Activated CD4-positive, alpha-beta T cell treated with anti-CD3 and anti-CD28 coated beads for 24 hours (primary cell): ENCODE results near the gene RAB39B.

ENCODE experiments used
- DNase-seq, 2 donors: peaks; one replicate each; pipeline ENCODE4 v3.0.0-alpha.2; 2020; ENCODE audit warnings: low read depth in 2 of 2

RAB39B gene

GRCh38 chrX:155215443-155216178 lies 48.7 kb downstream of the RAB39B start:
- no peak for DNase-seq

GRCh38 chrX:155213731-155214130 lies 50.6 kb downstream of the RAB39B start:
- DNase-seq, result no peak

- no peak for DNase-seq
Measured at GRCh38 chrX:155211208-155211607, 53.1 kb downstream of the RAB39B start.
